HK-2 (cell line): Measurements from ENCODE around the gene CCDC73.
"Not testable (repeated sequence)": the region's sequence is repeated elsewhere in the genome, so short reads cannot be mapped to it uniquely, and the experiment has no call there.

ENCODE experiments used
- DNase-seq: peaks from one replicate; pipeline ENCODE4 v3.0.0-alpha.2; 2018; ENCODE audit not compliant: unreplicated experiment

CCDC73 gene

GRCh38 chr11:32796425-32796824, 2.0 kb upstream of the CCDC73 start:
- no peak for DNase-seq

GRCh38 chr11:32792948-32793475, 1.4 kb downstream of the CCDC73 start:
- DNase-seq = peak; percentile 24

GRCh38 chr11:32792111-32792947, 2.1 kb downstream of the CCDC73 start:
- no peak for DNase-seq

- no peak for DNase-seq
Measured at GRCh38 chr11:32790916-32791315, 3.5 kb downstream of the CCDC73 start.

- no peak for DNase-seq
Measured at GRCh38 chr11:32786811-32787210, 7.7 kb downstream of the CCDC73 start.

- no peak for DNase-seq
Measured at GRCh38 chr11:32785262-32785661, 9.2 kb downstream of the CCDC73 start.

- no peak for DNase-seq
Measured at GRCh38 chr11:32781721-32782120, 12.7 kb downstream of the CCDC73 start.

GRCh38 chr11:32780839-32781238, 13.6 kb downstream of the CCDC73 start:
- DNase-seq = not testable (repeated sequence)

- DNase-seq = no peak
Measured at GRCh38 chr11:32779136-32779535, 15.3 kb downstream of the CCDC73 start.

- no peak for DNase-seq
Measured at GRCh38 chr11:32775908-32776307, 18.6 kb downstream of the CCDC73 start.

GRCh38 chr11:32774081-32774480, 20.4 kb downstream of the CCDC73 start:
- no peak for DNase-seq

GRCh38 chr11:32772731-32773130, 21.7 kb downstream of the CCDC73 start:
- DNase-seq = no peak

GRCh38 chr11:32761774-32762173, 32.7 kb downstream of the CCDC73 start:
- not testable (repeated sequence) for DNase-seq

- no peak for DNase-seq
Measured at GRCh38 chr11:32758291-32758690, 36.2 kb downstream of the CCDC73 start.

GRCh38 chr11:32753181-32753580, 41.3 kb downstream of the CCDC73 start:
- DNase-seq = not testable (repeated sequence)

- DNase-seq = no peak
Measured at GRCh38 chr11:32752001-32752400, 42.5 kb downstream of the CCDC73 start.

- no peak for DNase-seq
Measured at GRCh38 chr11:32751381-32751780, 43.1 kb downstream of the CCDC73 start.

- no peak for DNase-seq
Measured at GRCh38 chr11:32729976-32730375, 64.5 kb downstream of the CCDC73 start.

GRCh38 chr11:32723332-32723731, 71.1 kb downstream of the CCDC73 start:
- DNase-seq = no peak

- no peak for DNase-seq
Measured at GRCh38 chr11:32722255-32722654, 72.2 kb downstream of the CCDC73 start.

- DNase-seq = no peak
Measured at GRCh38 chr11:32713496-32713895, 81.0 kb downstream of the CCDC73 start.

- not testable (repeated sequence) for DNase-seq
Measured at GRCh38 chr11:32708978-32709377, 85.5 kb downstream of the CCDC73 start.

GRCh38 chr11:32706985-32707741, 87.3 kb downstream of the CCDC73 start:
- DNase-seq = no peak
